K562 (cell line): Measurements from ENCODE around the gene RFESD. TPM values are rescaled to one million over a fixed set of nuclear protein-coding genes. Genes with fewer than 3 reads are reported as not detected.
A peak's percentile ranks its signal among the peaks of the same experiment; 100 is the strongest.

Experiments used
- ATAC-seq: fragments of 200-7000 bp; cut with Tn5 transposase; 3 replicates; pipeline ENCODE4 v1.9.1; 2020; ENCODE audit warnings: moderate library complexity
- BruUV-seq: library from RNA; stranded (reverse); fragments of 400-500 nt; replicated peaks from 2 replicates; lab custom pipeline; 2021; lab: Mats Ljungman, UMichigan
- CTCF ChIA-PET: fragments of 300-600 bp; formaldehyde crosslinking; extraction: SDS; loops from one replicate; lab custom pipeline; 2021; ENCODE audit warnings: low intra/inter-chr PET ratio; lab: Yijun Ruan, JAX
- POLR2A ChIA-PET: fragments of 300-600, 350-650 bp; sonication (Branson Sonifier 250); formaldehyde crosslinking; extraction: SDS; loops from one replicate; lab custom pipeline; 2021; ENCODE audit warnings: antibody characterized with exemption, inconsistent platforms; lab: Yijun Ruan, JAX
- DNase-seq, 4 experiments: peaks; one replicate each; pipeline versions ENCODE4 v3.0.0 to v3.0.0-alpha.2; 2011 to 2018; ENCODE audit warnings: low spot score in 3 of 4, mixed read lengths in 3 of 4; ENCODE audit errors: extremely low read depth in 1 of 4
- FAIRE-seq: peaks from 2 replicates; lab custom pipeline; 2011; peaks lifted over from hg19 to GRCh38; lab: Jason Lieb, UNC
- H2AFZ ChIP-seq: 2 replicates; pipeline ENCODE4 v1.6.0; 2011; ENCODE audit warnings: low read depth, low read length, control low read depth, inconsistent platforms
- H3K27ac ChIP-seq: fragments of 200-600 bp; 3 replicates; pipeline ENCODE4 v1.8.0; 2011; ENCODE audit warnings: low read depth, mild to moderate bottlenecking, control low read depth, inconsistent platforms, low read length, moderate library complexity, mixed read lengths; ENCODE audit errors: extremely low read depth
- H3K27me3 ChIP-seq, 2 experiments: fragments of 300-600 bp in 1 of 2; 2 replicates in 1 of 2; 3 replicates in 1 of 2; pipeline versions ENCODE4 v1.6.0 to v1.8.0; 2011; ENCODE audit warnings: inconsistent platforms in 2 of 2, low read length in 2 of 2, mild to moderate bottlenecking in 1 of 2, mixed read lengths in 1 of 2, moderate library complexity in 1 of 2; ENCODE audit not compliant: control insufficient read depth in 2 of 2, insufficient read depth in 2 of 2
- H3K36me3 ChIP-seq: fragments of 300-600 bp; 3 replicates; pipeline ENCODE4 v1.8.0; 2011; ENCODE audit warnings: mild to moderate bottlenecking, low read length, inconsistent platforms; ENCODE audit not compliant: control insufficient read depth, insufficient read depth
- H3K4me1 ChIP-seq, 2 experiments: fragments of 200-600 bp in 1 of 2; replicated peaks in 1 of 2; 2 replicates in 1 of 2; 3 replicates in 1 of 2; pipeline versions ENCODE4 v1.5.1 to v1.8.0; 2011; ENCODE audit warnings: inconsistent platforms in 2 of 2, low read length in 2 of 2, mild to moderate bottlenecking in 1 of 2, mixed read lengths in 1 of 2, moderate library complexity in 1 of 2; ENCODE audit not compliant: control insufficient read depth in 2 of 2, insufficient read depth in 2 of 2
- H3K4me2 ChIP-seq: 2 replicates; pipeline ENCODE4 v1.6.1; 2011; ENCODE audit warnings: low read length, control low read depth, inconsistent platforms, mixed read lengths; ENCODE audit not compliant: insufficient read depth
- H3K4me3 ChIP-seq: fragments of 200-600 bp; sonication (generic), shearing (Covaris generic); 2 replicates; pipeline ENCODE4 v1.5.1; 2016; ENCODE audit warnings: control low read depth, inconsistent platforms
- H3K79me2 ChIP-seq: fragments of 200-600 bp; 3 replicates; pipeline ENCODE4 v1.8.0; 2011; ENCODE audit warnings: low read length, inconsistent platforms; ENCODE audit not compliant: control insufficient read depth, insufficient read depth
- H3K9ac ChIP-seq, 2 experiments: 2 replicates each; pipeline versions ENCODE4 v1.6.0 to v1.6.1; 2011; ENCODE audit warnings: low read depth in 2 of 2, low read length in 2 of 2, control low read depth in 1 of 2, inconsistent platforms in 1 of 2, mild to moderate bottlenecking in 1 of 2, mixed read lengths in 1 of 2; ENCODE audit not compliant: insufficient read depth in 1 of 2
- H3K9me1 ChIP-seq: one replicate; pipeline ENCODE4 v1.6.0; 2011; ENCODE audit warnings: inconsistent platforms, mild to moderate bottlenecking, low read length, moderate library complexity; ENCODE audit not compliant: control insufficient read depth, insufficient read depth
- H3K9me3 ChIP-seq: replicated peaks from 2 replicates; pipeline ENCODE4 v1.5.1; 2011; ENCODE audit warnings: low read depth, low read length, inconsistent platforms; ENCODE audit not compliant: control insufficient read depth, insufficient read depth
- H4K20me1 ChIP-seq: replicated peaks from 2 replicates; pipeline ENCODE4 v1.6.1; 2011; ENCODE audit warnings: low read length, inconsistent platforms, mixed read lengths; ENCODE audit not compliant: control insufficient read depth, insufficient read depth
- DACH1 ChIP-seq: fragments of 450-650 bp; IDR thresholded peaks from 2 replicates; pipeline ENCODE4 v1.6.1; 2018; ENCODE audit not compliant: partially characterized antibody
- ETS2 ChIP-seq: IDR thresholded peaks from 2 replicates; pipeline ENCODE4 v1.6.1; 2016; ENCODE audit warnings: borderline replicate concordance, missing genetic modification characterization, mild to moderate bottlenecking, moderate library complexity, missing compliant biosample characterization; ENCODE audit not compliant: poor library complexity, severe bottlenecking
- FOSL1 ChIP-seq: fragments of 200-800 bp; sonication (Bioruptor generic); conservative IDR thresholded peaks from 2 replicates; pipeline ENCODE4 v1.6.1; 2016; ENCODE audit warnings: missing genetic modification characterization, missing compliant biosample characterization
- MEIS2 ChIP-seq: fragments of 450-650 bp; IDR thresholded peaks from 2 replicates; pipeline ENCODE4 v1.6.1; 2014; ENCODE audit warnings: mild to moderate bottlenecking; ENCODE audit not compliant: partially characterized antibody
- NCOA4 ChIP-seq: fragments of 450-650 bp; IDR thresholded peaks from 2 replicates; pipeline ENCODE4 v1.6.1; 2018; ENCODE audit warnings: mild to moderate bottlenecking; ENCODE audit not compliant: partially characterized antibody
- SMAD2 ChIP-seq: fragments of 150-350 bp; IDR thresholded peaks from 2 replicates; pipeline ENCODE4 v1.6.1; 2014; ENCODE audit warnings: low read depth, mild to moderate bottlenecking, low read length
- SMARCA5 ChIP-seq: fragments of 450-650 bp; IDR thresholded peaks from 2 replicates; pipeline ENCODE4 v1.6.1; 2016
- ZFP30 ChIP-seq: fragments of 250-450 bp; sonication (Bioruptor Pico); IDR thresholded peaks from 2 replicates; pipeline ENCODE4 v1.8.0; 2022; ENCODE audit warnings: moderate library complexity, mild to moderate bottlenecking, inconsistent platforms, borderline replicate concordance
- ZNF395 ChIP-seq: fragments of 200-800 bp; sonication (Bioruptor generic); IDR thresholded peaks from 2 replicates; pipeline ENCODE4 v1.6.1; 2017; ENCODE audit warnings: missing genetic modification characterization, missing compliant biosample characterization
- ZNF507 ChIP-seq: conservative IDR thresholded peaks from 2 replicates; pipeline ENCODE4 v1.6.1; 2017; ENCODE audit warnings: missing genetic modification characterization, missing compliant biosample characterization
- WGBS: fragments of 100-300 bp; shearing (Covaris generic); methylation state at CpG from one replicate; pipeline ENCODE4 v1.1.6; 2016; ENCODE audit warnings: low coverage, mixed read lengths; ENCODE audit not compliant: insufficient coverage; ENCODE audit errors: missing lambda C conversion rate; 5-methylcytosine and 5-hydroxymethylcytosine counted together
- in situ Hi-C: fragments of 300-500 bp; cut with MboI; formaldehyde crosslinking; loops from 4 replicates; pipeline ENCODE4 v1.15.0; 2018; ENCODE audit warnings: inconsistent platforms, mixed read lengths
- intact Hi-C: fragments of 100-400 bp; cut with micrococcal nuclease; formaldehyde crosslinking; loops from 2 replicates; pipeline ENCODE4 v1.14.2; 2022
- polyA plus RNA-seq, 8 experiments: library from polyadenylated mRNA; depleted of rRNA in 4 of 8; stranded (reverse) in 5 of 8; unstranded in 3 of 8; fragments of >200 nt; fragmentation: Nextera tagmentation in 2 of 8; fragmentation: Illumina TruSeq in 1 of 8; extraction: Ambion mirVana in 2 of 8; extraction: Trizol in 1 of 8; gene quantifications; 2 replicates each; pipeline versions ENCODE4 v1.2.1 to v1.2.3, GENCODE V29; 2011 to 2014; ENCODE audit warnings: inconsistent platforms in 1 of 8, missing spikeins in 1 of 8
- total RNA-seq, 7 experiments: library from RNA; depleted of rRNA in 6 of 7; stranded (reverse); fragments of >200 nt in 6 of 7; fragmentation: Illumina TruSeq in 2 of 7; extraction: Trizol in 2 of 7; gene quantifications; 2 replicates each; pipeline versions ENCODE4 v1.2.1 to v1.2.3, GENCODE V29; 2011 to 2021; ENCODE audit warnings: low replicate concordance in 1 of 7
- TF ChIP-seq, protein P1 (sequence below): fragments of 450-650 bp; IDR thresholded peaks from 2 replicates; pipeline ENCODE4 v1.6.1; 2016

RFESD gene
- total and polyA plus RNA-seq, 9 of the 15 experiments (the other 6 are each of a cell fraction or from before 2014, with no cell fraction given): 62.3 to 600 (median 140) TPM

DNA sequence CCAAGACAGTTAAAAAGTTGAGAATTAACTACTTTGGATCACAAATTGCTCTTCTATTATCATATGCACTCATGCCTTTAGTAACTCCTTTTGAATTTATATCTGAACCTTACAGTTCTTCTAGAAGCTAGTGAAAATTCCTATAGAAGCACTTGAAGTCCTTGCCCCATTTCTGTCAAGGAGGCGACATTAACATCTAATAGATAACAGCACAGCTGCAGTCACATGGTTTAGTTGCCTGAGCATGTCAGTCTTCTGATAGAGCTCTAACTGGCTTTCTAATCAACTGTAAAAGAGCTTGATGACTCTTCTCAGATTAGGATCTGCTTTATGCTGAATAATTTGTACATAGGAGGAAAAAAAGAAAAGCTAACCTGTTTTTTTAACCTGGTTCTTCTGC is 9.0 kb downstream of the RFESD start:
- Histone ChIP-seq H3K36me3 (peaks cover 86% of the 10 kb centered on the region), H3K4me2 (no peak overlapping the region), H3K9me3 (no peaks in the 10 kb centered on the region), H3K27me3 (no peaks in the 10 kb centered on the region), H3K27ac (no peak overlapping the region), H3K9me1 (no peaks in the 10 kb centered on the region), H3K9ac (no peak overlapping the region), H3K79me2 (peaks cover 37% of the 10 kb centered on the region), H3K4me3 (no peak overlapping the region), H2AFZ (no peak overlapping the region), H3K4me1 (peaks cover 2 to 12% of the 10 kb centered on the region in 2 experiments; a peak in 3 of 5 replicates), H4K20me1 (no peaks in the 10 kb centered on the region)
- in situ Hi-C loops: no loop called here
- DNase-seq: no peak
- no TSS peak for BruUV-seq
- no peak for ATAC-seq
- FAIRE-seq: no peak
- ChIA-PET CTCF (no interaction called here), POLR2A (interaction anchor here (0.7 to 1.5 kb wide), 7 partner anchors 9 to 80 kb away, joined by 3 to 6 read pairs (median 3); partner anchors contain the start of gene RFESD)
- intact Hi-C loops: no loop called here
- TF ChIP-seq ETS2 (tag): no peak
- no peak for TF ChIP-seq SMAD2
- TF ChIP-seq, protein P1, sequence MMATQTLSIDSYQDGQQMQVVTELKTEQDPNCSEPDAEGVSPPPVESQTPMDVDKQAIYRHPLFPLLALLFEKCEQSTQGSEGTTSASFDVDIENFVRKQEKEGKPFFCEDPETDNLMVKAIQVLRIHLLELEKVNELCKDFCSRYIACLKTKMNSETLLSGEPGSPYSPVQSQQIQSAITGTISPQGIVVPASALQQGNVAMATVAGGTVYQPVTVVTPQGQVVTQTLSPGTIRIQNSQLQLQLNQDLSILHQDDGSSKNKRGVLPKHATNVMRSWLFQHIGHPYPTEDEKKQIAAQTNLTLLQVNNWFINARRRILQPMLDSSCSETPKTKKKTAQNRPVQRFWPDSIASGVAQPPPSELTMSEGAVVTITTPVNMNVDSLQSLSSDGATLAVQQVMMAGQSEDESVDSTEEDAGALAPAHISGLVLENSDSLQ: peak; percentile 36
- TF ChIP-seq FOSL1 (tag): peak; percentile 44; the same call in 1 of the 2 replicates
- TF ChIP-seq MEIS2: peak; percentile 8
- TF ChIP-seq NCOA4: no peak
- no peak for TF ChIP-seq SMARCA5
- no peak for TF ChIP-seq ZNF395 (CRISPR knock-in tag)
- peak; percentile 15 for TF ChIP-seq DACH1
- TF ChIP-seq ZFP30 (CRISPR knock-in tag): no peak
- no peak for TF ChIP-seq ZNF507 (tag)
- 40% methylated on average over 1 of the region's 1 CpG for WGBS
